Stomach (tissue), 4 donors: ENCODE data around the gene USP37.

ENCODE experiments used
- CTCF ChIP-seq, 7 experiments: fragments of 450-650 bp in 4 of 7; fragments of 200-600 bp in 3 of 7; sonication (generic) in 3 of 7; IDR thresholded peaks; one replicate each; pipeline ENCODE4 v1.5.1; 2016 to 2019; ENCODE audit warnings: antibody characterized with exemption in 7 of 7, control low read depth in 2 of 7, mild to moderate bottlenecking in 1 of 7
- EP300 ChIP-seq: sonication (generic); formaldehyde crosslinking; IDR thresholded peaks from one replicate; pipeline ENCODE4 v1.6.1; 2017; ENCODE audit warnings: antibody characterized with exemption
- POLR2A ChIP-seq, 4 donors: fragments of 450-650 bp; IDR thresholded peaks; one replicate each; pipeline ENCODE4 v1.6.1; 2016; ENCODE audit warnings: antibody characterized with exemption in 4 of 4, control low read depth in 2 of 4, mild to moderate bottlenecking in 1 of 4, moderate library complexity in 1 of 4
- POLR2AphosphoS5 ChIP-seq, 3 donors: sonication (generic); formaldehyde crosslinking; IDR thresholded peaks; one replicate each; pipeline ENCODE4 v1.6.1; 2016; ENCODE audit warnings: antibody characterized with exemption in 3 of 3

- TF ChIP-seq CTCF (IDR thresholded peaks at IDR 0.05) (no peak), EP300 (no peak), POLR2A (IDR thresholded peaks at IDR 0.05) (no peak), POLR2AphosphoS5 (IDR thresholded peaks at IDR 0.05) (no peak)
Measured at GRCh38 chr2:218446547-218446946, 121.6 kb downstream of the USP37 start.
